Measurements from ENCODE around the gene SLC10A2. TPM values are rescaled to one million over a fixed set of nuclear protein-coding genes. Genes with fewer than 3 reads are reported as not detected.
"Not testable (repeated sequence)": the region's sequence is repeated elsewhere in the genome, so short reads cannot be mapped to it uniquely, and the experiment has no call there.

SLC10A2 gene
- not detected in 2 replicates for total RNA-seq (2014; rRNA removed; shearing (Covaris generic))

GRCh38 chr13:103066079-103066780, at the start of gene SLC10A2:
Gene SLC10A2, minus strand, starts transcription at chr13:103066417. Its CDS starts 168 bp downstream, at chr13:103066249.
- no peak for DNase-seq (ENCODE audit: low spot score)

GRCh38 chr13:103107580-103107979, 41.4 kb upstream of the SLC10A2 start:
- DNase-seq (ENCODE audit: low spot score): no peak

GRCh38 chr13:103104340-103104739, 38.1 kb upstream of the SLC10A2 start:
- no peak for DNase-seq (ENCODE audit: low spot score)

GRCh38 chr13:103103456-103103855, 37.2 kb upstream of the SLC10A2 start:
- DNase-seq (ENCODE audit: low spot score): peak; percentile 39

- no peak for DNase-seq (ENCODE audit: low spot score)
Observed at GRCh38 chr13:103102482-103102881, 36.3 kb upstream of the SLC10A2 start.

DNA sequence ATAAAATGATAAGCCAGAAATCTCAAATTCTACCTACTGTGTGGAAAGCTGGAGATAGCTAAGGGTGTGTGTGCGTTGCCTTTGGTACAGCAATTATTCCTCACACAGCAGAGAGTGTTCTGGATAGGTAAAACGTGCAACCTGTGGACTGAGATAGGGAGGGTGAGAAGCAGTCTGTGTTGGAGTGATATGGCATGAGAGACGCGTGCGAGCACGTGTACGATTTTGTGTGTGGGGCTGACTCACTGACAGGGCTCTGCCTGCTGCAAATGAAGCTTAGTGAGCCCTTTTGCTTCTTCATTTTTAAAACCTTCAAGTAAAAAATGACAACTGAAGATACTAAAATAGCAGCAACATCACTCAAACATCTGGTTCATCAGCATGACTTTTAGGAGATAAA, 35.7 kb upstream of the SLC10A2 start:
- no peak for DNase-seq (ENCODE audit: low spot score)

DNA sequence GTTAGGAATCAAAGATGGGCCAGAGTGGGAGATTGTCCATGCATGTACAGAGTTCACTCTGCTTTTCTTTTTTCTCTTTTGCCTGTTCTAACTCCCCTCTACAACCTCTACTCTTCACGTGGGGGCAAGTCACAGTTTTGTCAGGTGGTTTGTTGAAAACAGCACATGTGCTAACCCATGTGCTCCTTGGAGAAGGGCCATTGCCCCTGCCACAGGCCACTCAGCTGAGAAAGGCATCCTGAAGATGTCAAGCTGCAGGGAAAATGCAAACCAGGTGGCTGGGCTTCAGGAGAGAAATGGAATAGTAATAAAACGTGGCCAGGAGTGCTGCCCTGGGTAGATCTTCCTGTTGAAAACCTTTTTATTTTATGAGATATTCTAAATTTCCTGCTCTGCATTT, 35.3 kb upstream of the SLC10A2 start:
- no peak for DNase-seq (ENCODE audit: low spot score)

GRCh38 chr13:103100830-103101229, 34.6 kb upstream of the SLC10A2 start:
- no peak for DNase-seq (ENCODE audit: low spot score)

DNA sequence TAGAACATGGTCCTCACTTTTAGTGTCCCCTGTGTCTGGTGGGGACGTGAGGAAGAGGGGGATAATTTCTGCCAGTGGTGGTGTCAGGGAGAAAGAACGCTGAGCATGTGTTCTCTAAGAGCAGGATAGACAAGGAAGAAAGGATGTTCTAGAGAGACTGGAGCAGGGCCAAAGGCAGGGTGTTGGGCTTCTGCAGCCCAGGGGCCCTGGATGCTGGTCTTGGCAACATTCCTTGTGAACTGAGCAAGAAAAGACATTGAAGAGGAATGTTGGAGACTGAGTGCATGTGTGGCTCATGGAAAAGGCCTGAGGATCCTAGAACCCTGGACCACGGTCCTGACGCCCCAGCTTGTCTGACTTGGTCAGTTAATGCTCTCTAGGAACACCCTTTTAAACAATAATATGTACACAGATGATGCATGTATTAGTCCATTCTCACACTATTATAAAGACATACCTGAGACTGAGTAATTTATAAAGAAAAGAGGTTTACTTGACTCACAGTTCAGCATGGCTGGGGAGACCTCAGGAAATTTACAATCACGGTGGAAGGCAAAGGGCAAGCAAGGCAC, 33.6 kb upstream of the SLC10A2 start:
- no peak for DNase-seq (ENCODE audit: low spot score)

- no peak for DNase-seq (ENCODE audit: low spot score)
Observed at GRCh38 chr13:103098535-103098934, 32.3 kb upstream of the SLC10A2 start.

DNA sequence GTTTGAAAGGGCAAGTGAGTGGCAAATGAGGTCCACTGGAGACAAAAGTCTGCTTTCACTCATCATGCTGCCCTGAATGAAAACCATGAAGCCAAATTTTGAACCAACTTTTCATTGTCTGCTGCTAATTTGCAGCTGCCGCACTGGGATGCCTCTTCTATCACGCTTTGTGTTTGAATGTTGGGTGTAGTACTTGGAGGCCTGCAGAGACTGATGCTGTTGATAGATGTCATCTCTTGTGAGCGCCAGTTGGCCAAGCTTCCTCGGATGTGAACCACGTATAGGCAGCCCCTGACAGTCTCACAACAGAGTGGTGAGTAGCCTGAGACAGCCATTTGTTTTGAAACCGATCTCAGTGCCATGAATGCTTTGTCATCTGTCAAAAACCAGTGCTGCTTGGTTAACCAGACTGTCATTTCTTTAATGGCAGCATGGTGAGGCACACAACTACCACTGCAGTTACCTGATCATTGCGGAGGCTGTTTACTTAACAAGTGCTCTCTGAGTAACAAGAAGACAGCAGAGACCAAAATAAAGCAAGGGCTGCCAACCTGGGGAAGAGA, 31.2 kb upstream of the SLC10A2 start:
- no peak for DNase-seq (ENCODE audit: low spot score)

- not testable (repeated sequence) for DNase-seq (ENCODE audit: low spot score)
Observed at GRCh38 chr13:103093649-103094048, 27.4 kb upstream of the SLC10A2 start.

DNA sequence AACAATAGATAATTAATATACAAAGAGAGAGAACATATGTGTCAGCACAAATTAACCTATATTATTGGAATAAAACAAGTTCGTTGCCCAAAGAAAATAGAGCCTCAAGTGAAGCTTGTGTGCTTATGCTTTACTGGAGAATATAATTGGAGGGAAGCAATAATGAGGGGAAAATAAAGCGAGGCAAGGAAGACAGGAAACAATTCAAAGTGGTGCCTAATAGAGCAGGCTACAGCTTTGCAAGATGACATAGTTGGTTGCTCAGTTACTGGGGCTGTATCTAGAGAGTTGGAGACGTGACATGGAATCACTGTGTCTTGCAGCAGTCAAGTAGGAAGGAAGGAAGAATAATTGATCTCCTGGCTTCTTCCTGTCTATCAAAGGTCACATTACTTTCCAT, 21.1 kb upstream of the SLC10A2 start:
- DNase-seq (ENCODE audit: low spot score): no peak

- no peak for DNase-seq (ENCODE audit: low spot score)
Observed at GRCh38 chr13:103081435-103081834, 15.2 kb upstream of the SLC10A2 start.

DNA sequence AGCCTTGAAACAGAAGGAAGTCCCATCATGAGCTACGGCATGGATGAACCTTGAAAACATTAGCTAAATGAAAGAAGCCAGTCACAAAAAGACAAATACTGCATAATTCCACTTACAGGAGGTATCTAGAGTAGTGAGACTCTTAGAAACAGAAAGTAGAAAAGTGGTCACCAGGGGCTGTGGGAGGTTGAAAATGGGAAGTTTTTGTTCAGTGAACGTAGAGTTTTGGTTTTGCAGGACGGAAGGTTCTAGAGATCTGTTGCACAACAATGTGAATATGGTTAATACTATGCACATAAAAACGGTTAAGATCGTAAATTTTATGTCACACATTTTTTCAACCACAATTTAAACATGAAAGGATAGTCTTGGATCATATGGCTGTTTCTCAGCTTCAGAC, 11.9 kb upstream of the SLC10A2 start:
- DNase-seq (ENCODE audit: low spot score): no peak

DNA sequence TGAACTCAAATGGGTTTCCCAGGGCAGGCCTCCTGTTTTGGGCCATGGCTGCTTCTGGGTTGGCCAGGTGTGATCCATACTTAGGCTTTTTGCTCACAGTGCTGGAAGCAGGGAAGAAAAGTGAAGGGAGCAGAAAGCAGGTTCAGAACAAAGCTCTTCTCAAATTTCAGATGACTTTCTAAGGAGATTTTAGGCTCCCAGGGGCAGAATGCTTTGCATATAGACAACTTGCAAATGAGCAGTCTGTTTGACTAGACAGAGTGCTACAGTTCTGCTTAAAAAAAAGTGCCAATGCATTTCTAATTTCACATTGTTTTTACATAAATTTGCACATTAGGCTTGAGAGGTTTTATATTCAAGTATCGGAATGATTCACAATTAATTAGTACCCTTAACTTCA, 2.6 kb upstream of the SLC10A2 start:
- DNase-seq (ENCODE audit: low spot score): no peak

- DNase-seq (ENCODE audit: low spot score): no peak
Observed at GRCh38 chr13:103067751-103068555, 1.7 kb upstream of the SLC10A2 start.

GRCh38 chr13:103066781-103067345, 646 bp upstream of the SLC10A2 start:
- DNase-seq (ENCODE audit: low spot score): no peak

GRCh38 chr13:103063376-103063775, 2.8 kb downstream of the SLC10A2 start:
- DNase-seq (ENCODE audit: low spot score): no peak

DNA sequence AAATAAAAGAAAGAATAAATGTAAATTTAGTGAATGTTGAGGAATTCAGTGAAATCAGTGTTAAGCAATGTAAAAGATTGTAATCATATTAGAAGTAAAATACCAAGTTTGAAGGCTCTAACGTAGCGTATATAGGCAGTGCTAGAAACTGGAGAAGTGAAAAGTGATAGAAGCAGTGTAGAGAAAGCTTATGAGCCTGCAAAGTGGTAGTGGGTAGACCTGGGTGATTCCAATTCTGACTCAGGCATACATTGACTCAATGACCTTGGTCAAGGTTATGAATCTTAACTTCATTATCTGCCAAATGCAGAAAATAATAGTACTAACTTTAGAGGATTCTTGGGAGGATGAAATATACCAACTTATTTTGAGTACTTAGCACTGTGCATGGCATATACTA, 4.1 kb downstream of the SLC10A2 start:
- DNase-seq (ENCODE audit: low spot score): no peak

- DNase-seq (ENCODE audit: low spot score): no peak
Observed at GRCh38 chr13:103056008-103056407, 10.2 kb downstream of the SLC10A2 start.

DNA sequence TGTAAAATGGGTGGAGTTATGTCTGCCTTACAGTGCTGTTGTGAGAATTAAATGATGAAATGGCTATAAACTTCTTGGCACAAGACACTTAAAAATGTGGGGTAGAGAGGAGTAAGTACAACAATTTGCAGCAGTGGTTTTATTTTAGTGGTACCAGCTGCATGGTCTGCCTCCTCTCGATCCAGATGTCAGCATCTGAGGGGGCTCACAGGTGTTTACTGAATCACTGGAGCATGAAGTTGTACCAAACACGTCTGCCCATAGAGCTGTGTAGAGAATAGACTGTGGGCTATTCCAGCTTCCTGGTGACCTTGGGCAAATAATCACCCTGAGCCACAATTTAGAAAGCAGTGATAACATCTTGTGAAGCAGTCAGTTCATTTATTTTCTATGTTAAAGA, 11.1 kb downstream of the SLC10A2 start:
- no peak for DNase-seq (ENCODE audit: low spot score)
